Measurements from ENCODE around the gene KRT7.

KRT7 gene

GRCh38 chr12:52187640-52188039 is 45.4 kb upstream of the KRT7 start:
- no peak for TF ChIP-seq CTCF (IDR thresholded peaks at IDR 0.05; ENCODE audit: low read depth, low read length)
- no peak overlapping the region for H3K4me3 ChIP-seq (ENCODE audit: low read depth, low read length)

- no peak overlapping the region for H3K4me3 ChIP-seq (ENCODE audit: low read depth, low read length)
- TF ChIP-seq CTCF (IDR thresholded peaks at IDR 0.05; ENCODE audit: low read depth, low read length), result no peak
Measured at GRCh38 chr12:52188658-52189057, 44.4 kb upstream of the KRT7 start.

- no peak overlapping the region for H3K4me3 ChIP-seq (ENCODE audit: low read depth, low read length)
- TF ChIP-seq CTCF (IDR thresholded peaks at IDR 0.05; ENCODE audit: low read depth, low read length), result no peak
Measured at GRCh38 chr12:52189376-52190174, 43.5 kb upstream of the KRT7 start.

- TF ChIP-seq CTCF (IDR thresholded peaks at IDR 0.05; ENCODE audit: low read depth, low read length), result no peak
- no peak overlapping the region for H3K4me3 ChIP-seq (ENCODE audit: low read depth, low read length)
Measured at GRCh38 chr12:52190860-52191729, 41.9 kb upstream of the KRT7 start.

- TF ChIP-seq CTCF (IDR thresholded peaks at IDR 0.05; ENCODE audit: low read depth, low read length), result no peak
- H3K4me3 ChIP-seq (ENCODE audit: low read depth, low read length), result no peak within 1 kb of the TSS
Measured at GRCh38 chr12:52191841-52192791, 40.9 kb upstream of the KRT7 start, which contains the start of gene KRT80. TSS of gene KRT80 (minus strand) at chr12:52192014. CDS start at chr12:52191902, 112 bp downstream.

GRCh38 chr12:52193532-52193931 is 39.5 kb upstream of the KRT7 start:
- TF ChIP-seq CTCF (IDR thresholded peaks at IDR 0.05; ENCODE audit: low read depth, low read length), result no peak

More at GRCh38 chr12:52193532-52193931, 39.5 kb upstream of the KRT7 start:
- H3K4me3 ChIP-seq (ENCODE audit: low read depth, low read length), result no peak overlapping the region
